Measurements from ENCODE around the gene EIF2B4.

DNA sequence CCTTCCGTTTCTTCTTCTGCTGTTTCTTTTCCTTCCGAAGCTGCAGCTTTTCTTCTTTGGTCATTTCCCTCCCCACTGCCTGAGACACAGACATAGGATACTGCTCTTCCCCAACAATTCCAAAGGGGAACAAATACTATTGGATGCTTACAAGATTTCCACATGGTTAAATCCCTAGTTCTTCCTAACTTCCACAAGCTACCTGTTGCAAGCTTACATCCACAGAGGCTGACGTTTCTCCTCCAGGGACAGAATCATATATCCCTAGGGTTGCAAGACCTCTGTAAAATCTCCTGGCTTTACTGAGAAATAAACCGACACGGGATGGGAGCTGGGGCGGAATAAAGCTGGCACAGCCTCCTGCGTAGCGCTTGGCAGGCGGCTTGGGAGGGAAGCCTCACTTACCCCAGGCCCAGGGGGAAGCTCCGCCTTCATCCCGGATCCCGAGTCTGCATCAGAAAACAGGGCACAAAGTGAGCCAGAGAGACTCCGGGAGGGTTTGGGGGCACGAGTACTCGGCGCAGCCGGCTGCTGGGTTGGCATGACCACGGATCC lies 590 bp downstream of the EIF2B4 start:
- TF ChIP-seq, protein P1, sequence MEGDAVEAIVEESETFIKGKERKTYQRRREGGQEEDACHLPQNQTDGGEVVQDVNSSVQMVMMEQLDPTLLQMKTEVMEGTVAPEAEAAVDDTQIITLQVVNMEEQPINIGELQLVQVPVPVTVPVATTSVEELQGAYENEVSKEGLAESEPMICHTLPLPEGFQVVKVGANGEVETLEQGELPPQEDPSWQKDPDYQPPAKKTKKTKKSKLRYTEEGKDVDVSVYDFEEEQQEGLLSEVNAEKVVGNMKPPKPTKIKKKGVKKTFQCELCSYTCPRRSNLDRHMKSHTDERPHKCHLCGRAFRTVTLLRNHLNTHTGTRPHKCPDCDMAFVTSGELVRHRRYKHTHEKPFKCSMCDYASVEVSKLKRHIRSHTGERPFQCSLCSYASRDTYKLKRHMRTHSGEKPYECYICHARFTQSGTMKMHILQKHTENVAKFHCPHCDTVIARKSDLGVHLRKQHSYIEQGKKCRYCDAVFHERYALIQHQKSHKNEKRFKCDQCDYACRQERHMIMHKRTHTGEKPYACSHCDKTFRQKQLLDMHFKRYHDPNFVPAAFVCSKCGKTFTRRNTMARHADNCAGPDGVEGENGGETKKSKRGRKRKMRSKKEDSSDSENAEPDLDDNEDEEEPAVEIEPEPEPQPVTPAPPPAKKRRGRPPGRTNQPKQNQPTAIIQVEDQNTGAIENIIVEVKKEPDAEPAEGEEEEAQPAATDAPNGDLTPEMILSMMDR (conservative IDR thresholded peaks at IDR 0.05 in 1 of 2, IDR thresholded peaks at IDR 0.05 in 1 of 2; ENCODE audit: low read depth in 1 of 2, low read length in 2 of 2): no peak
- no peak for TF ChIP-seq EZH2 (IDR thresholded peaks at IDR 0.05; ENCODE audit: low read length, missing control alignments)

All from fibroblast of lung (primary cell).